ENCODE results near the gene ZCCHC2.

The ZCCHC2 gene

DNA sequence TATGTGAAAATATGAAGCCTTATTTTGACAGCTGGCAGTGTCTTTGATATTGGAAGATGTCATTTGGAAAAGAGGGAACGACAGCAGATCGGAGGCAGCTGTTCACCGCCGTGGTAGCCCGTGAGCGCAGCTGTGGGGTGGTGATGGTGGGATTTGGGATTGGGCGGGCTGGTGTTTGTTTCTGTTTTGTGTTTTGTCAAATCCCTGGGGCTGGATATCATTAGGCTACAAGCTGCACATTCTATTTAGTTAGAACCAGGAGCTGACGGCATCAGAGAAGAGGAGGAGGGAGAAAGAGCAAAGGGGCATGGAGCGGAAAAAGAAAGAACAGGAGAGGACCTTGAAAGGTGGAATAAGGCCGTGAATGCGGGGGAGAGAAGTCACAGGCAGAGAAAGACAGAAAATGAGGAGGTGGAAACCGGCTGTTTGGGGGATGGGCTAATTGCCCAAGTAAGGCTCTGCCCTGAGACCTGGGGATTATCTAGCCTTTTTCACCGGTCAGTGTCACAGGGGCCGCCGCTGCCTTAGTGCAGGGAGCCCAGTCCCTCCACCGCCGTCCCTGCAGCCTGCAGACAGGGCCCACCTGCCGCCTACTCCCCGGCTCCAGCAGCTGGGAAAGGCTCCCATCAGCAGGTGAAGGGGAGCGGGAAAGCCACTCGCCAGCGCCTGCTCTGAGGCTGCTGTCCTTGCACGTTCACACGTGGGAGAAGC lies 88.0 kb downstream of the ZCCHC2 start:
- no peak for DNase-seq (ENCODE audit: low spot score)

- no peak for DNase-seq (ENCODE audit: low spot score)
Observed at GRCh38 chr18:62611453-62612288, 88.8 kb downstream of the ZCCHC2 start.

GRCh38 chr18:62612289-62612645 lies 89.4 kb downstream of the ZCCHC2 start:
- no peak for DNase-seq (ENCODE audit: low spot score)

GRCh38 chr18:62612776-62613175 lies 90.0 kb downstream of the ZCCHC2 start:
- DNase-seq (ENCODE audit: low spot score), result no peak

- DNase-seq (ENCODE audit: low spot score), result no peak
Observed at GRCh38 chr18:62614494-62614893, 91.7 kb downstream of the ZCCHC2 start.

DNA sequence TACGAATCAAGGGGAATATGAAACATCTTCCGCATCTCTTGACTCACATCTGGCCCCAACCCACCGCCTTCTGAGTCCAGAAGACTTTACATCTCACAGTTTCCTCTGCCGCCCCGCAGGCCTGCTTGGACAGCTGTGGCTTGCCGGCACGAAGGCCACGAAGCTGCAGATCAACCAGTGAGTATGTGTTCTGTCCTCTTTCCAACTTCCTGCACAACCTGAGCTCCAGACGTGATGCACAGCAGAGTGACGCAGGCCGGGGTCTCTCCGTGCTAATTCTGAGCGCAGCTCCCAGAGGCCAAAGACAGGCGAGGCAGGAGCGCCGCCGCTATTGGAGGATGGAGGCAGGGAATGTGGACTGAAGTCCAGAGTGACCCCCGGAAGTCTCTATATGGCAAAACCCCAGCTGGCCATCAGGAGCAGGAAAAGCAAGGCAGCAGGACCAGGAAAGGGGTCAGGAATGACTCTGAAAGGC lies 93.5 kb downstream of the ZCCHC2 start:
- DNase-seq (ENCODE audit: low spot score), result no peak

- no peak for DNase-seq (ENCODE audit: low spot score)
Observed at GRCh38 chr18:62617793-62618591, 95.2 kb downstream of the ZCCHC2 start.

- no peak for DNase-seq (ENCODE audit: low spot score)
Observed at GRCh38 chr18:62618735-62619134, 95.9 kb downstream of the ZCCHC2 start.

DNA sequence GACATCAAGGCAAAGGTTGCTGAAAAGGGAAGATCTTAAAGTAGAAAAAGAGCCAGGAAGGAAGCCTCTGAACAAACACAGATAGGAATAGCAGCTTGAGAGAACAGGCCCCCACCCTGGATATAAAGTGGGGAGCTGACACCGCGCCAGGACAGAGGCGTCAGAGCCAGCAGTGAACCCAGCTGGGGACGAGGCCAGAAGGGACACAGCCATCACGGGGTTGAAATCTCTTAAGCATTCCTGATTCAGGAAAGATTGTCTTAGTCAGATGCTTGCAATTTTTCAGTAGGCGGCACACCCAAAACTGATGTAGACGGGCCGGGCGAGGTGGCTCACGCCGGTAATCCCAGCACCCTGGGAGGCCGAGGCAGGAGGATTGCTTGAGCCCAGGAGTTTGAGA lies 98.7 kb downstream of the ZCCHC2 start:
- DNase-seq (ENCODE audit: low spot score), result no peak

GRCh38 chr18:62625019-62625418 lies 102.2 kb downstream of the ZCCHC2 start:
- DNase-seq (ENCODE audit: low spot score), result no peak

Data from activated CD4-positive, alpha-beta T cell treated with anti-CD3 and anti-CD28 coated beads, Interleukin-2, Interleukin-4, amounts not matched to agents 100 ng/mL and 50 ng/mL, durations not matched to agents 16 hours and 8 hours (primary cell).